ENCODE data around the gene RNF25. TPM values are rescaled to one million over a fixed set of nuclear protein-coding genes. Genes with fewer than 3 reads are reported as not detected.

The RNF25 gene
- polyA plus RNA-seq, 1 donor: 24.2 TPM

- no peak for DNase-seq (ENCODE audit: low read depth)
These were observed 8.3 kb upstream of the RNF25 start for GRCh38 chr2:218680061-218680460.

DNA sequence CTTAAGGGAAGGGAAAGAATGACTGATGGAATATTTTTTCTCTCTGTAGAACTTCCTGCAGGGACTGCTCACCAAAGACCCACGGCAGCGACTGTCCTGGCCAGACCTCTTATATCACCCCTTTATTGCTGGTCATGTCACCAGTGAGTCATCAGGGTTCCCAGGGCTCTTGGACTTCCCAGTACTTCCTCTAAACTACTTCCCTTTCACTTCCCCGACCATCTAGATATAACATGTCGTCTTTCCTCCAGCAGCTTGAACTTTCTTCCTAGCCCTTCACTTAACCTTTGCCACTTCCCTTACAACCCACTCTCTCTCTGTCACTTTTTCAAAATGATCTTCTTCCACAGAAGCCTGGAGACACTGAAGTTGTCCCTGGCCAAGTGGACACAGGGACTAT, 7.3 kb upstream of the RNF25 start:
- no peak for DNase-seq (ENCODE audit: low read depth)

DNA sequence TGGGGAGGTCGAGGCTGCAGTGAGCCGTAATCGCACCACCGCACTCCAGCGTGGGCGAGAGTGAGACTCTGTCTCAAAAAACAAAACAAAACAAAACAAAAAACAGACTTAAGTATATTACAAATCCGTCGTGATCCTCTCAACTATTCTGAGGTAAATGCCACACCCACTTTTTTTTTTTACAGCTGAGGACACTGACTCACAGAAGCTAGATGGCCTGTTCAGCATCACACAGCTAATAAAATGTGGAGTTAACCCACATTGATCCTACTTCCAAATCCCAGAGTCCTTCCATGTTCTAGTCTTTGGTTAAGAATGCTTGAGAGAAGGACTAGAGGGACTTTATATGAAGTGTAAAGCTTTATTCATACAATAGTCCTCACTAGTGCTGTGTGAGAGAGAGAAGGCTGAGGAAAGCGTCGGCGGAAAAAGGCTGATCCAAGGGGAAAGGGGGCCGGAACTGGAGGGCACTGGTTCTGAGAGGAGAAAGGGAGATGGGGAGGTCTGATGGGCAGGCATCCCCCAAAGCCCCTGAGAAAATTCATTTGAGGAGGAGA, 627 bp downstream of the RNF25 start:
- DNase-seq (ENCODE audit: low read depth): no peak

DNA sequence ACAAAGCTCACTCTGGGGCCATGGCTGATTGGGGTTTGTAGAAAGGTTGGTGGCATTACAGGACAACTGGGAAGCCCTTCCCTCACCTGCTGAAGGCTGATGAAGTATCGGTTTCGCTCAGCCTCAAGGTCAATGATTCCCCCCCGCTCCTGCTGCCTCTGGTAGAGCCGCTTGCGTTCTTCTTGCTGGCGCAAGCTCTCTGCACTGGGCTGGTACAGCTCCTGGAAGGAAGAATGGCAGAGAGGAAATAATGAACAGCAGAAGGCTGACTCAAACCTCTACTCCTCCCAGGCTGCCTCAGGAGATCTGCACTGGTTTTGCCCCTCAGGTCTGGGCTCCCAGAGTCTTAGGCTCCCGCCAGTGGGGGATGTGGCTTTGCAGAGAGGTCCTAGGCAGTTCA, 7.1 kb downstream of the RNF25 start:
- no peak for DNase-seq (ENCODE audit: low read depth)

DNA sequence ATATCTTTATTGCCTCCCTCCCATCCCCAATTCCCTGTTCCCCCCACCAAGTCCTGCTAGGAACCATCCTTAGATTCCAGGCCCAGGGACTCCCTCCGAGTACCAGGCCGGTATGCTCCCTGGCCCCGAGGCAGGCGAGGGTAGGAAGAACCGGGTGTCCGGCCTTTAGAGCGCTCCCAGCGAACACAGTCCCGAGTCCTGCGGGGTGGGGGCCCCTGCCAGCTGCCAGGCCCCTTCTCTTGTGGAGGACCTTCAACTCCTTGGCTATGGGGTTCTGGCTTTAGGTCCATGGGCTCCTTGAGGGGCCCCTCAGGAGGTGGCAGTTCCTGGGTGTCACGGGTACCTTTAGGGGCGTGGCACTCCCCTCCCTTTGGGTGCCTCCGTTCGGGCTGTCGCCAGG, 7.9 kb downstream of the RNF25 start:
- no peak for DNase-seq (ENCODE audit: low read depth)

GRCh38 chr2:218662827-218663226, 9.0 kb downstream of the RNF25 start:
- no peak for DNase-seq (ENCODE audit: low read depth)

GRCh38 chr2:218662377-218662776, 9.4 kb downstream of the RNF25 start:
- DNase-seq (ENCODE audit: low read depth): no peak

DNA sequence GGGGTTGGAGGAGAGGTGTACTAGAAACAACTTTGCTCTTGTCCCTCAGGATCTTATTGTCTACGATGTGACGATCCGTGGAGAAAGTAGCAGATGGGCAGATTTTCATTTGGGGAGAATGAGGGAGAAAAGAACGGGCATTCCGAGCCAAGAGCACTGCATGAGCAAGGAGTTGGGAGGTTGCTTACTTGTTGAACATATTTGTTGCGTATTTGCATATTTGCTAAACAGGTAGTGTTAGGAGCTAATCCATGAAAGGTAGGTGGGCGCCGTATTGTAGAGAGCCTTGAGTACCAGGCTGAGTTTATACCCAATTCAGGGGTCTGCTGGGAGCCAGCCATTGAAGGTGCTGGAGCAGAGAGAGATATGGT, 11.8 kb downstream of the RNF25 start:
- no peak for DNase-seq (ENCODE audit: low read depth)

DNA sequence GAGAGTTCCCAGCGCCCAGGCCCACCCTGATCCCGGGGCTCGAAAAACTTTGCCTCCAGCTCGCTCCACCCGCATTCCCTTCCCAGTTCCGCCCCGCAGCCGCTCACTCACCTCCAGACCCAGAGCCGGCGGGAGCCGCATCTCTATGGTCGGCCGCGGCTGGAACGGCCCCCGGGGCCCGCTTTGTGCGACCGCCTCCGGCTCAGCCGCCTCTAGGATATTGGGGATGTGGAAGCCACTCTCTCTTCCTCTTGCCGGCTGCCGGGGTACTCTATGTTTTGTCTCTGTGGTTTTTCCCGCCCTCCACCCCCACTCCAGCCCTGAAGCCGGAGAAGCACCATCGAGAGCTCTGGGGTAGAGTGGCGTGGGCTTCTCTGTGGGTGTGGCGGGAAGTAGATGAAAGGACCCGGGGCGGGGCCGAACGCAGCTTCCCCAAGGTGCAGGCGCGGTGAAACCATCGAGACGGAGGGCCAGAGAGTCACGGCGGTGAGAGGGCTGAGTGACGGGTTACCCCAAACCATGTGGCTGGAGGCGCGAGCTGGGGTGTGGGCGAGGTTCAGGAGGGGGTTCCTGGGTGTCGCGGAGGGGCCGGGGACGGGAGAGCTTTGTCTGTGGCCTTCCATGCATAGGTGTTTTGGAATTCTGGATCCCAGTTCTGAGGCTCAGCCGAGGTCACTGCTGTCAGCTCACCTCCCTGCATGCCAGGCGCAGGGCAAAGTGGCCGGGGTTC, 12.4 kb downstream of the RNF25 start, which contains the start of the genes BCS1L and ZNF142:
BCS1L (plus strand) TSS at position 426 of the 730 bp plus-strand sequence. CDS start 1,305 bp downstream, outside the sequence.
ZNF142 (minus strand) TSS at position 366 of the 730 bp plus-strand sequence. CDS start 3,194 bp downstream, outside the sequence.
- DNase-seq (ENCODE audit: low read depth): peak; percentile 54

DNA sequence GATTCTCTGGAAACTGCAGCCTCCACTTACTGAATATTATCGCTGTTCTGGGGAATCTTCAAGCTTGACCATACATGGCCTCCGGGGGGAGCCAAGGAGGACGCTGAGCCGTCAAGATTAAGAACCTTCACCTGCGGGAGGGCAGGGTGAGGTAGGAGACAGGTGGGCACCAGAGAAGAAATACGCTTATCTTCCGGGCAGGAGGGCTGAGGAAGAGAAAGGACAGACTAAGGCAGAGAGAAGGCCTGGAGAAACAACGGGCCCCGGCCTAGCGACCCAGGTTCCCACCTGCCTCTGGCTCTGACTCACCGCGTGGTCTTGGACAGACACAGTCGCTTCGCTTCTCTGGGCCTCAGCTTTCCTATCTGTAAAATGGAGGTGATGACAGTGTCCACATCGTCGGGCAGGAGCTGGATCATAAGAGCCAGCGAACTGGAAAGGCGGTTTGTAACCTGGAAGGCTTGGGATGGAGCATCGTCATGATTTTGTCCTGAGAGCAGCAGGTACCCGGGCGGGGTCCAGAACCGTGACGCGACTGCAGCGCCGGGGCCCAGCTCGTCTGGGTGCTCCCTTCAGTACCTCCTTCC, 13.0 kb downstream of the RNF25 start:
- no peak for DNase-seq (ENCODE audit: low read depth)

DNA sequence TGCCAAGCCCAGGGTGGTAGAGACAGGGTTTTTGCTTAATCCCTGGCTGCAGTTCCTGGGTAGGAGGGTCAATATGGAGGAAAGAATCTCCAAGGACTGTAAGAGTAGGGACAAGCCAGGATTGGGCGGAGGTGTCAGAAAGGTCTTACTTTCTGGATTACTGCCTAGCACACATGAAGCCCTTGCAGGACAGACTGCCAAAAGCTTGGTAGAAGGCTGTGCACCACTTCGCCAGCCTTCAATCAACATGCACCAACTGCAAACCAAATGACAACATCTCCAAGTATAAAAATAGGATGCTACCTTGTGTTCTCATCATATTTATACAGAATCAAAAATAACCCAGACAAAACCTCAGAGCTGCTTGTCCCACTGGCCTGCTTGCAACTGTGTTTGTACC, 16.1 kb downstream of the RNF25 start:
- no peak for DNase-seq (ENCODE audit: low read depth)

- DNase-seq (ENCODE audit: low read depth): no peak
These were observed 23.1 kb downstream of the RNF25 start for GRCh38 chr2:218648787-218649100.

DNA sequence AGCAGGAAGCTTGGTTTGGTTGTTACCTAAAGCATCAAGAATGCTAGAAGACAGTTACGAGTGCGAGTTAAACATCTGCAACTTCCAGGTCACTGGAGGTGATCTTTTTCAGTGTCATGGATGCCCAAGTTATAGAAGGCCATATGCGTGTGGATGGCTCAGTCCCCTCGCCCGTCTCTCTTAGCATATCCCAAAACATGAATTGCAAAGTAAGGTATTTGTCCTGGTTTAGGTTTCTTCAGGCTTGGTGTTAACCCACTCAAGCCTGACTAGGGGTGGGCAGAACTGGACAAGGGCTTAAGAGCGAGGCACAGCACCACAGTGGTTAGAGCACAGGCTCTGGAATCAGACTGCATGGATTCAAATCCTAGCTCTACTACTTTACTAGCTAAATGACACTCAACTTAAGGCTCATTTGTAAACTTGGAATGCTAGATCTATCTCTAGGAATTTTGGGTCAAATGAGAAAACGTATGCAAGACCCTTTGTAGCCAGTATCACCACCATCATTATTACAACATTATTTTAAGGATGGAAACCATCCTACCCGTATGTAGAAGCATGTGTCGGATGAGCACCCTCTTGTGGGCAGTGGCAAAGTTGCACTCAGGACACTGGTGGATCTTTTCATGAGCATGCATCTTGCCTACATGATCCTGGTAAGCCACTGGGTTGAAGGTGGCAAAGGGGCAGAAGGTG, 23.6 kb downstream of the RNF25 start:
- peak; percentile 11 for DNase-seq (ENCODE audit: low read depth)

- DNase-seq (ENCODE audit: low read depth): no peak
These were observed 26.7 kb downstream of the RNF25 start for GRCh38 chr2:218645126-218645525.

GRCh38 chr2:218644721-218645120, 27.1 kb downstream of the RNF25 start:
- no peak for DNase-seq (ENCODE audit: low read depth)

GRCh38 chr2:218643751-218644310, 28.0 kb downstream of the RNF25 start:
- DNase-seq (ENCODE audit: low read depth): no peak

DNA sequence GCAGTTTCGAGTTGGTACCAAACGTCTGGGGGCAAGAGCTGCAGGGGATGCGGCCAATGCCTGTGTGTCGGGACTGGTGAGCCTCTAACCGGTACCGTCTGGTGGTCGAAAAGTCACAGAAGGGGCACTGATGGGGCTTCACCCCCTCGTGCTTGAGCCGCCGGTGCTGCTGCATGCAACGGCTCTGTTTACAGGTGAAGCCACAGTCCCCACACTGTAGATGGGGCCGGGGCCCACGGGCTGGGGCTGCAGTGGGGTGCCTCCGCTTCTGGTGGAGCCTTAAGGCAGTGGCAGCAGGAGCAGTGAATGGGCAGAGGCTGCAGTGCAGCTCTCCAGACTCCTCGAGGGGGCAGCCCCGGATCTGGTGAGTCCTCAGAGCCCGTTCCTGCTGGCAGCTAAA, 29.0 kb downstream of the RNF25 start:
- no peak for DNase-seq (ENCODE audit: low read depth)

DNA sequence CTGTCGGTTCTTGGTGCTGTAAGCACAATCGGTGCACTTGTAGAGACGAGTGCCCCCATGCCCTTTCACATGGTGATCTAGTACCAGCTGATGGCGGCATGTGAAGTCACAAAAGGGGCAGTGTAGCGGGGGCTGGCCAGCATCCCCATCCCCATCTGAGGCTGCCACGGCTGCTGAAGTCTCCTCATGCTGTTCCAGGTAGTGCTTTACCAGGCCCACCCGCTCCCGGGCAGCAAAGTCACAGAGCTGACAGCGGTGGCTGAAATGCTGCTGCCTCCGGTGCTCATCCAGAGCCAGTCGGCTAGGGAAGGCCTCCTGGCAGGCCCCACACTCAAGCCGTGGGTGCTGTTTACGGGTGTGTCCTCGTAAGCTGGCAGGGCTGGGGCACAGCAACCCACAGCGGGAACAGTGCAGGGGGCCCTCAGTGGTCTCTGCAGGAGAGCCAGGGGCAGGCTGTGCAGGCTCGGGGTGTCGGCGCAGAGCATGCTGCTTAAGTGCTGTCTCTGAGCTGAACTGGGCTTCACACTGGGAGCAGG, 29.6 kb downstream of the RNF25 start:
- no peak for DNase-seq (ENCODE audit: low read depth)

DNA sequence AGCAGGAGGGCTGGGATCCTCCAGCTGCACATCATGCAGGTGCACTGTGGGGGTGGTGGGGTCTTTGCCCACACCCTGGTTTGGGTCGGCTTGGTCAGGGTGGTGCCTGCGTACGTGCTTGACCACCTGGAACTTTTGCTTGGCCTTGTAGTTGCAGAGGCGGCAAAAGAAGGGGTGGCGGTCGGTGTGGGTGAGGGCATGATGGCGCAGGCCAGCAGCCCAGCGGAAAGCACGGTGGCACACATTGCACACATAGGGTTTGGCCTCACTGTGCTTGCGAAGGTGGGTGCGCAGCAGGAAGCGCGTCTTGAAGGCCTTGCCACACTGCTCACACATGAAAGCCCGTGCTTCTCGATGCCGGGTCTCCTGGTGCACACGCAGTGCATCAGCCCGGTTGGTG, 33.4 kb downstream of the RNF25 start:
- no peak for DNase-seq (ENCODE audit: low read depth)

DNA sequence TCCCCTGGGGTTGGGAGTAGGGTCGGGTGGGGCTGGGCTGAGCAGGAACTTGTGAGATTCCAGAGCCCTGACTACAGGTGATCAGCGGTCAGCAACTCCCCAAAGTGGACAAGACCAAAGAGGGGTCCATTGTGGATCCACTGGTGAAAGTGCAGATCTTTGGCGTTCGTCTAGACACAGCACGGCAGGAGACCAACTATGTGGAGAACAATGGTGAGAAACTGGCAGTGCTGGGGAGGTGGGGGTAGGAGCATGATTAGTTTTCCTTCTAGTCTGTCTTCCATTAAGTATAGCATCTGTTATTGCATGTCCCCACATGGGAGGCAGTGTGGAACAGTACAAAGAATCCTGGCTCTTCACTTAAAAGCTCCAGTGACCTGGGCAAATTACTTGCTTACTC, 36.1 kb downstream of the RNF25 start:
- no peak for DNase-seq (ENCODE audit: low read depth)

- DNase-seq (ENCODE audit: low read depth): no peak
These were observed 40.0 kb downstream of the RNF25 start for GRCh38 chr2:218631837-218632236.

DNA sequence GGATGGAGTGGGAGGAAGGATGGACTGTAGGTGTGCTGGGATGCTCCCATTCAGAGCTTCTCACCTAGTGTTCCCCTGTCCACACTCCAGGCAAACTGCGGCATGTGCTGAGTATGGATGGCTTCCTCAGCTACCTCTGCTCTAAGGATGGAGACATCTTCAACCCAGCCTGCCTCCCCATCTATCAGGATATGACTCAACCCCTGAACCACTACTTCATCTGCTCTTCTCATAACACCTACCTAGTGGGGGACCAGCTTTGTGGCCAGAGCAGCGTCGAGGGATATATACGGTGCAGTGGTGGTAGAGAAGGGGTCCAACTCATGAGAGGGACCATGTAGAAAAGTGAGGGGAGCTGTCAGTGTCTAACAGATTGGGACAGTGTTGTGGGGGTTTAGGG, 43.9 kb downstream of the RNF25 start:
- DNase-seq (ENCODE audit: low read depth): no peak
